ENCODE measurements around the gene PRR33. TPM values are rescaled to one million over a fixed set of nuclear protein-coding genes. Genes with fewer than 3 reads are reported as not detected.

Gene PRR33
- total RNA-seq, 1 donor from 2014 or later: not detected

GRCh38 chr11:1936072-1936780 lies 44.5 kb upstream of the PRR33 start:
- H3K4me3 ChIP-seq (ENCODE audit: low read depth, low read length): no peak overlapping the region
- H3K36me3 ChIP-seq (ENCODE audit: control insufficient read depth, insufficient read depth, low read length): no peaks in the 10 kb centered on the region
- no peaks in the 10 kb centered on the region for H3K27me3 ChIP-seq (ENCODE audit: control insufficient read depth, insufficient read depth, low read length)
- no peak for DNase-seq (ENCODE audit: low read depth)
- TF ChIP-seq CTCF (IDR thresholded peaks at IDR 0.05; ENCODE audit: insufficient read depth, low read length, severe bottlenecking): no peak
- FAIRE-seq: no peak

GRCh38 chr11:1935156-1936071 lies 43.7 kb upstream of the PRR33 start:
- Histone ChIP-seq H3K36me3 (ENCODE audit: control insufficient read depth, insufficient read depth, low read length) (no peaks in the 10 kb centered on the region), H3K27me3 (ENCODE audit: control insufficient read depth, insufficient read depth, low read length) (no peaks in the 10 kb centered on the region), H3K4me3 (ENCODE audit: low read depth, low read length) (no peak overlapping the region)
- no peak for FAIRE-seq
- no peak for TF ChIP-seq CTCF (IDR thresholded peaks at IDR 0.05; ENCODE audit: insufficient read depth, low read length, severe bottlenecking)
- DNase-seq (ENCODE audit: low read depth): no peak

- FAIRE-seq: no peak
- H3K4me3 ChIP-seq (ENCODE audit: low read depth, low read length): no peak overlapping the region
These were observed 42.9 kb upstream of the PRR33 start for GRCh38 chr11:1934335-1935155.

GRCh38 chr11:1933416-1934334 lies 42.0 kb upstream of the PRR33 start:
- no peaks in the 10 kb centered on the region for H3K36me3 ChIP-seq (ENCODE audit: control insufficient read depth, insufficient read depth, low read length)
- H3K27me3 ChIP-seq (ENCODE audit: control insufficient read depth, insufficient read depth, low read length): no peaks in the 10 kb centered on the region
- FAIRE-seq (no peak), DNase-seq (ENCODE audit: low read depth) (no peak)
- TF ChIP-seq CTCF (IDR thresholded peaks at IDR 0.05; ENCODE audit: insufficient read depth, low read length, severe bottlenecking): no peak
- H3K4me3 ChIP-seq (ENCODE audit: low read depth, low read length): no peak overlapping the region

More at GRCh38 chr11:1934335-1935155, 42.9 kb upstream of the PRR33 start:
- no peak for TF ChIP-seq CTCF (IDR thresholded peaks at IDR 0.05; ENCODE audit: insufficient read depth, low read length, severe bottlenecking)
- no peak for DNase-seq (ENCODE audit: low read depth)
- no peaks in the 10 kb centered on the region for H3K36me3 ChIP-seq (ENCODE audit: control insufficient read depth, insufficient read depth, low read length)
- H3K27me3 ChIP-seq (ENCODE audit: control insufficient read depth, insufficient read depth, low read length): no peaks in the 10 kb centered on the region

- TF ChIP-seq CTCF (IDR thresholded peaks at IDR 0.05; ENCODE audit: insufficient read depth, low read length, severe bottlenecking): no peak
- DNase-seq (ENCODE audit: low read depth) (no peak), FAIRE-seq (peak; percentile 32)
- H3K27me3 ChIP-seq (ENCODE audit: control insufficient read depth, insufficient read depth, low read length): no peaks in the 10 kb centered on the region
- no peaks in the 10 kb centered on the region for H3K36me3 ChIP-seq (ENCODE audit: control insufficient read depth, insufficient read depth, low read length)
- H3K4me3 ChIP-seq (ENCODE audit: low read depth, low read length): no peak overlapping the region
These were observed 41.0 kb upstream of the PRR33 start for GRCh38 chr11:1932681-1933080.

Measured in bronchial epithelial cell (primary cell).